ENCODE measurements around the gene KRT6C.

KRT6C gene

DNA sequence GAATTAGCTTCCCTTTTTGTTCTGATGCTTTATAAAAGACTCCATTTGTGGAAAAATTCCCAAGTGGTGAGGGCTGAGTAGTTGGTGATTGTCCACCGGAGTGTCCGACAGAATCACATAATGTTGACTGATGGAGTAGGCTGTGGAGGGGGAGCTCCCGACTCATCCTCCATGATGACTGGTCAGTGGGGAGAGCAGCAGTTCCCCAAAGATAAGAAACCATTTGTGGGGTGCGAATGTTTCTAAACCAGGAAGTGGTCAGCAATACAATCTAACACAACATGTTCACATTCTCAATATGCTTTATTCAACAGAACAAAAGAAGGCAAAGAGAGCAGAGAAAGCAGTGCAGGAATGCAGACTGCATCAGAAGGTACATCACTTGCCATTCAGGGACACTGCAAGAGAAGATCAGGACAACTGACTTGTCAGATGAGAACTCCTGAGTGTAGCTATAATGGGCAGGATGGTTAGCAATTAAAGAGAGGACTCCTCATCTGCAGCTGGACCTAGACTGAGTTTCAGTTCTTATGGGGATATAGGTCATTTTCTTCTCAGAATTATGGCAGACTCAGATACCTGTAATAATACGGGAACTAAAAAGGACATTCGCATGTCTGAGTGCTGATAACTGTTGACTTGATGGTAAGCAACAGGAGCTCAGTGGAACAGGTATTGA, 27.1 kb downstream of the KRT6C start:
- no peak overlapping the region for H3K27ac ChIP-seq
- no peaks in the 10 kb centered on the region for H3K4me1 ChIP-seq (ENCODE audit: control insufficient read depth in 1 of 2, insufficient read depth in 1 of 2, low read depth in 1 of 2, low read length in 1 of 2)
- peaks cover 27% of the 10 kb centered on the region for H3K27me3 ChIP-seq
- H3K9me3 ChIP-seq: no peaks in the 10 kb centered on the region
- H3K4me3 ChIP-seq (ENCODE audit: low read depth in 1 of 2, low read length in 1 of 2): no peak overlapping the region
- TF ChIP-seq, protein P1, sequence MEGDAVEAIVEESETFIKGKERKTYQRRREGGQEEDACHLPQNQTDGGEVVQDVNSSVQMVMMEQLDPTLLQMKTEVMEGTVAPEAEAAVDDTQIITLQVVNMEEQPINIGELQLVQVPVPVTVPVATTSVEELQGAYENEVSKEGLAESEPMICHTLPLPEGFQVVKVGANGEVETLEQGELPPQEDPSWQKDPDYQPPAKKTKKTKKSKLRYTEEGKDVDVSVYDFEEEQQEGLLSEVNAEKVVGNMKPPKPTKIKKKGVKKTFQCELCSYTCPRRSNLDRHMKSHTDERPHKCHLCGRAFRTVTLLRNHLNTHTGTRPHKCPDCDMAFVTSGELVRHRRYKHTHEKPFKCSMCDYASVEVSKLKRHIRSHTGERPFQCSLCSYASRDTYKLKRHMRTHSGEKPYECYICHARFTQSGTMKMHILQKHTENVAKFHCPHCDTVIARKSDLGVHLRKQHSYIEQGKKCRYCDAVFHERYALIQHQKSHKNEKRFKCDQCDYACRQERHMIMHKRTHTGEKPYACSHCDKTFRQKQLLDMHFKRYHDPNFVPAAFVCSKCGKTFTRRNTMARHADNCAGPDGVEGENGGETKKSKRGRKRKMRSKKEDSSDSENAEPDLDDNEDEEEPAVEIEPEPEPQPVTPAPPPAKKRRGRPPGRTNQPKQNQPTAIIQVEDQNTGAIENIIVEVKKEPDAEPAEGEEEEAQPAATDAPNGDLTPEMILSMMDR (IDR thresholded peaks at IDR 0.05): no peak
- H3K36me3 ChIP-seq: no peaks in the 10 kb centered on the region

DNA sequence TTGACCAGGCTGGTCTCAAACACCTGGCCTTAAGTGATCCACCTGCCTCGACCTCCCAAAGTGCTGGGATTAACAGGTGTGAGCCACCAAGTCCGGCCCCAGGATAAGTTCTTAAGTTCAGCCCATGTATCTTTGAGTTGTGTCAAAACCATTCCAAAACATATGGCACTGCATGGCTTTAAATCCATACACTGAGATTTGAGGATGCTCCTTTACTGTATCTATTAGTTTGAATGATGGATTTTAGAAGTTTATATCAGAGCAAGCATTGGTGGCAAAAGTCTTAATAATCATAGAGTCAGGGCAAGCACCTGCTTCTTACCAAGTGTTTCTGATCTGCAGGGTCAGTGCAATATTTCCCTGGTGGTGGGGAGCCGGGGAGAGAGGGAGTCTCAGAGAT, 27.7 kb downstream of the KRT6C start:
- TF ChIP-seq, protein P1 (IDR thresholded peaks at IDR 0.05): no peak
- H3K36me3 ChIP-seq: no peaks in the 10 kb centered on the region
- H3K9me3 ChIP-seq: no peaks in the 10 kb centered on the region
- H3K27ac ChIP-seq: no peak overlapping the region
- peaks cover 30% of the 10 kb centered on the region for H3K27me3 ChIP-seq
- H3K4me1 ChIP-seq (ENCODE audit: control insufficient read depth in 1 of 2, insufficient read depth in 1 of 2, low read depth in 1 of 2, low read length in 1 of 2): no peaks in the 10 kb centered on the region
- H3K4me3 ChIP-seq (ENCODE audit: low read depth in 1 of 2, low read length in 1 of 2): no peak overlapping the region

DNA sequence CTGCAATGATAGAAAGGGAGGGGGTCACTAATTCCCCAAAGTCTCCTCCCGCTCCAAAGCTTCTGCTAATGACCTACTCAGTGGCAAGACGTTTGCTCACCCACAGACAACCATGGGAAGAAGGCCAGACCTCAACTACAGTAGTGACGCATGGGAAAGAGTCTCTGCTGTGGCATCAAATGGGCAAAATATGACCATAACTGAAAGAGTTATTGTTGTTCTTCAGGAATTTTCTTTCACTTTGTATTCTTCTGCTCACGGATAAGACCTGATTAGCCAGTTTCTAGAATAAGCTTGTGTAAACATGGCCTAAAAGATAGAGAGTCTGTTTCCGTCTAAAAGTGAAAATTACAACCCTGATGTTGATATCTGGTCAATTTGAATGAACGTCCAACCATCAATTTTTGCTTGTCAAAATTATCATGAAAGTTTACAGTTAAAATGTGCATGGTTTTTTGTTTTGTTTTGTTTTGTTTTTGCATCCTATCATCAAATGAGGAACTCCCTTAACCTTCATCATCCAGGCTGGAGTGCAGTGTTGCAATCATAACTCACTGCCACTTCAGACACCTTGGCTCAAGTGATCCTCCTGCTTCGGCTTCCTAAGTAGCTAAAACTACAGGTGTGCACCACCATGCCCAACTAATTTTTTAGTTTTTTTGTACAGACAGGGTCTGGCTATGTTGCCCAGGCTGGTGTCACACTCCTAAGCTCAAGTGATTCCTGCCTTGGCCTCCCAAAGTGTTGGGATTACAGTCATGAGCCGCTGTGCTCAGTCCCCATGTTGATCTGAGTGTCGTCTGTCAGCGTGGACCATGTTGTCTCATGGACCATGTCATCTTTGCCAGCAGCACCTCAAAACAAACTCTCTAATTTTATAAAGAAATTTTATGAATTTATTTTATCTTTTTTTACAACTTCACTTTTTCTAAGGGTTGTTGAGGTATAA, 28.7 kb downstream of the KRT6C start:
- TF ChIP-seq, protein P1 (IDR thresholded peaks at IDR 0.05): no peak

DNA sequence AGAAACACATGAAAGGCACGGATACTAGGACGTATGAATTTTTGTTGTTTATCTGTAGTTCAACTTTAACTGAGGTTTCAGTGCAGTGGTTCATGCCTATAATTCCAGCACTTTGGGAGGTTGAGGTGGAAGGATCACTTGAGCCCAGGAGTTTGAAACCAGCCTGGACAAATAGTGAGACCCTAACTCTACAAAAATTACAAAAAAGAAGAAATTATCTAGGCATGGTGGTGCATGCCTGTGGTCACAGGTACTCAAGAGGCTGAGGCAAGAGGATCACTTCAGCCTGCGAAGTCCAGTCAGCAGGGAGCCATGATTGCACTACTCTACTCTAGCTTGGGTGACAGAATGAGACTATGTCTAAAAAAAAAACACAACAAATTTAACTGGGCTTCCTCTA, 29.6 kb downstream of the KRT6C start:
- TF ChIP-seq, protein P1 (IDR thresholded peaks at IDR 0.05): no peak
- Histone ChIP-seq H3K27ac (no peak overlapping the region), H3K4me1 (ENCODE audit: control insufficient read depth in 1 of 2, insufficient read depth in 1 of 2, low read depth in 1 of 2, low read length in 1 of 2) (no peaks in the 10 kb centered on the region), H3K36me3 (no peaks in the 10 kb centered on the region), H3K9me3 (no peaks in the 10 kb centered on the region), H3K4me3 (ENCODE audit: low read depth in 1 of 2, low read length in 1 of 2) (no peak overlapping the region), H3K27me3 (peaks cover 27% of the 10 kb centered on the region)

More for the DNA sequence above, 28.7 kb downstream of the KRT6C start:
- Histone ChIP-seq H3K27ac (no peak overlapping the region), H3K27me3 (peaks cover 27% of the 10 kb centered on the region), H3K4me3 (ENCODE audit: low read depth in 1 of 2, low read length in 1 of 2) (no peak overlapping the region), H3K36me3 (no peaks in the 10 kb centered on the region), H3K4me1 (ENCODE audit: control insufficient read depth in 1 of 2, insufficient read depth in 1 of 2, low read depth in 1 of 2, low read length in 1 of 2) (no peaks in the 10 kb centered on the region), H3K9me3 (no peaks in the 10 kb centered on the region)

DNA sequence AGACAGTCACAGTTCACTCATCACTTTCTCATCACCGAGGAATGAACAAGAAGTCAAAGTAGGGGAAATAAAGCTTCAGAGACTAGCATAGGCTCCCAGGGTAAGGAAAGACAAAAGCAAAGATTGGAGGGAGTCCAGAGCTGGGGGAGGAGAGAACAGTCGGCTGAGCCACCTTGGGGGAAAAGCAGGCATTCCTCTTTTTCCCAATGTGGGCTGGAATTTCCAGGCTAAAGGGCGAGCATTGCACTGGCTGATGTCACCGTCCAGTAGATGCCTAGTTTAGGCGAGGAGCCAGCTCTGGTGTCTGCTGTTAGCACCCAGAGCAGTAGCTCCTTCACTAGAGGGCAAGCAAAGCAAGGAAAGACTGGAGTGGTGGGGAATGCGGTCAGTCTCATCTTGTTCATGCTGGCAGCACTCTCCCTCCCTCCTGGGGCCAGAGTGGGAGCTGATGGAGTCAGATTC, 31.0 kb downstream of the KRT6C start:
- H3K4me3 ChIP-seq (ENCODE audit: low read depth in 1 of 2, low read length in 1 of 2): no peak overlapping the region
- peaks cover 27% of the 10 kb centered on the region for H3K27me3 ChIP-seq
- H3K27ac ChIP-seq: no peak overlapping the region
- TF ChIP-seq, protein P1 (IDR thresholded peaks at IDR 0.05): no peak
- H3K4me1 ChIP-seq (ENCODE audit: control insufficient read depth in 1 of 2, insufficient read depth in 1 of 2, low read depth in 1 of 2, low read length in 1 of 2): no peaks in the 10 kb centered on the region
- no peaks in the 10 kb centered on the region for H3K9me3 ChIP-seq
- H3K36me3 ChIP-seq: no peaks in the 10 kb centered on the region
